ENCODE measurements around the gene LILRB1. TPM values are rescaled to one million over a fixed set of nuclear protein-coding genes. Genes with fewer than 3 reads are reported as not detected.
"Not testable (repeated sequence)": the region's sequence is repeated elsewhere in the genome, so short reads cannot be mapped to it uniquely, and the experiment has no call there.

LILRB1 gene
- total RNA-seq, 1 donor from 2014 or later = 1.2 TPM

DNA sequence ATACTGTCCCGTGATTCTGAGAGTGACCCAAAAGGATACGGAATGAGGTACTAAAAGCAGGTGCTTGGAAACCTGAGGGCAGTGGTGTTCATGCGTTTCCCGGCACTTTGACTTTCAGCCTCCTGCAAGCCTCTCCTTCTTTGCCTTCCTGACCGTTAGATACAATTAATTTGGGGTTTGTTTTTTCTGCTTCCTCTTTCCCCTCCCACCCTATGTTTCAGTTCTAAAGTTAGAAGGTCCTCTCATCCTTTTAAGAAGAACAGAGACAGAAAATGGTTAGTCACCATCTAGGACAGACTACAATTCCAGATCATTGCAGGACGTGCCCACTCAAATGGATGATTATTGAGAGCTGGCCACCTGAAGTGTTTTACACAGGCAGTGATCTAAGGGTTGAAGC, 30.7 kb downstream of the LILRB1 start:
- DNase-seq (ENCODE audit: extremely low read depth, low read depth, low spot score) = no peak

DNA sequence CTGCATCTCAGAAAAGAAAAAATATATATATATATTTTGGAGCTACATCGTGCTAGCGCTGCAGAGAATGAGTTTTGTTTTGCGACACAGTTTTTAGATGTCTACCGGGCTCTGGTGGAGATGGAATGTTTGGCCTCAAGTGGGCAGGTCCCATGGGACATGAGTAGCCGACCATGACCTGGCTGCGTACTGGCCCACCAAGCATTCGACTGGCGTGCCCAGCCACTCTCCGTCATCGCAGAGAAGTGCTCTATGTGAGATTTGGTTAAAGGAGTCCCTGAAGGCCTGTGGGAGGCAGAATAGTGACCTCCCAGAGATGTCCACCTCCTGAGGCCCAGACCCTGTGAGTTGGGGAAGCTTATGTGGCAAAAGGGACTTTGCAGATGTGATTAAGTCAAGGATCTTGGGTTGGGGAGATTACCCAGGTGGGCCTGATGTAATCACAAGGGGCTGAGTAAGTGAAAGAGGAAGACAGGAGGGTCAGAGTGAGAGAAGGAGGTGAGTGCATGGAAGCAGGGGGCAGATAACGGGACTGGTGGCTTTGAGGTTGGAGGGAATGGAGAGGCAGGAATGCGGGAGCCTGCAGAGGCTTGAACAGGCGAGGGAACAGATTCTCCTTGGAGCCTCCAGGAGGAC, 31.7 kb downstream of the LILRB1 start:
- DNase-seq (ENCODE audit: extremely low read depth, low read depth, low spot score) = no peak

DNA sequence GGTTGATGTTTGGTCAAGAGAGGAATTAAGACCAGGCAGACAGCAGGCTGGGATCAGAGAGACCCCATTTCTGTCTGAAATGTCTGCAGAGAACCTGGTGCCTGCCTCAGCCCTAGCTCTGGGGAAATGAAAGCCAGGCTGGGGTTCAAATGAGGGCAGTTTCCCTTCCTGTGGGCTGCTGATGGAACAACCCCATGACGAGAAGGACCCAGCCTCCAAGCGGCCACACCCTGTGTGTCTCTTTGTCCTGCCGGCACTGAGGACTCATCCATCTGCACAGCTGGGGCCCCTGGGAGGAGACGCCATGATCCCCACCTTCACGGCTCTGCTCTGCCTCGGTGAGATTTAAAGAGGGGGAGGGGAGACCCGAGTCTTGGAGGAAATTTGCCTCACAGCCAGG, 32.4 kb downstream of the LILRB1 start, which contains the start of gene LILRB4:
LILRB4 (plus strand) TSS at position 256 of the 400 bp plus-strand sequence; CDS start at position 305, 49 bp downstream.
- DNase-seq (ENCODE audit: extremely low read depth, low read depth, low spot score) = no peak

DNA sequence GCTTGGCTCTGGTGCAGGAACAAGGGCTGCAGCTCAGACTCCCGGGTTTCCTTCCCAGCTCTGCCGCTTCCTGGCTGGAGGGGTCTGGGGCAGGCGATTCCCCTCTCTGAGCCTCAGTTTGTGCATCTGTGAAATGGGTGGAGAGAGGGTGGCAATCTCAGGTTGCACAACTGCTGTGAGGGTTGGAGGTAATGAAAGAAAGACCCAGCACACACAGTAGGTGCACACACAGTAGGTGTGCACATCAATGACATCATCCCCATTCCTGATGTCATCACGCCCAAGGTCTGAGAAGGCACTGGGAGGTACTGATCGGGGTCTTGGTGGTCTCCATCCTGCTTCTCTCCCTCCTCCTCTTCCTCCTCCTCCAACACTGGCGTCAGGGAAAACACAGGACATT, 35.2 kb downstream of the LILRB1 start:
- no peak for DNase-seq (ENCODE audit: extremely low read depth, low read depth, low spot score)

DNA sequence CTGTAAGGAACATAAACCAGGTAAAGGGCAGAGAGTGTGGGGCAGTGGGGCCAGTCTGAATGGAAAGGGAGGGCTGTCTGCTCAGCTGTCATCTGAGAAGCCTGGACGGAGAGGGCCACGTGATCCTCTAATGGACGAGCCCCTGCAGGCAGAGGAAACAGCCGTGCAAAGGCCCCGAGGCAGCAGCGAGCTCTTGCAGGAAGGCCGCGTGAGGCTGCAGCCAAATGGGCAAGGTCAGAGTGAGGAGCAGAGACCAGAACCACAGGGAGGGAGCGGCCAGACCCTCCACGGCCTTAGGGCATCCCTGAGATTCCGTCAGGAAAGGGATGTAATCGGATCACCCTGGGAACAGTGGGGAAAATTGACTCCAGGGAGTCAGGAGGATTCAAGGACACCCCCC, 36.9 kb downstream of the LILRB1 start:
- DNase-seq (ENCODE audit: extremely low read depth, low read depth, low spot score) = no peak

DNA sequence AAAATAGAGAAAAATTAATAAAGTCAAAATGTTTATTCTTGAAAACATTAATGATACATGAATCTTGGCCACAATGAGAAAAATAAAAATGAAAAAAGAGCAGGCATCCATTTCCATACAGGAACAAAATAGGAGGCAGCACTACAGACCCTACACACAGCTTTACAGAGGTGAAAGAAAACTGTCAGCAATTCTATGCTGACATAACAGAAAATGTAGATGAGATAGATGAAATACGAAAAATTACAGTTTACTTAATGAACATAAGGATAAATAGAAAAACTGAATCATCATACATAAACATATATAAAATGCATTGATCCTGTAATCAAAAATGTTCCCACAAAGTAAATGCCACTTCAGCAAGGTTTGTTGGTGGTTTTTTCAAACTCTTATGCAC, 38.1 kb downstream of the LILRB1 start:
- no peak for DNase-seq (ENCODE audit: extremely low read depth, low read depth, low spot score)

DNA sequence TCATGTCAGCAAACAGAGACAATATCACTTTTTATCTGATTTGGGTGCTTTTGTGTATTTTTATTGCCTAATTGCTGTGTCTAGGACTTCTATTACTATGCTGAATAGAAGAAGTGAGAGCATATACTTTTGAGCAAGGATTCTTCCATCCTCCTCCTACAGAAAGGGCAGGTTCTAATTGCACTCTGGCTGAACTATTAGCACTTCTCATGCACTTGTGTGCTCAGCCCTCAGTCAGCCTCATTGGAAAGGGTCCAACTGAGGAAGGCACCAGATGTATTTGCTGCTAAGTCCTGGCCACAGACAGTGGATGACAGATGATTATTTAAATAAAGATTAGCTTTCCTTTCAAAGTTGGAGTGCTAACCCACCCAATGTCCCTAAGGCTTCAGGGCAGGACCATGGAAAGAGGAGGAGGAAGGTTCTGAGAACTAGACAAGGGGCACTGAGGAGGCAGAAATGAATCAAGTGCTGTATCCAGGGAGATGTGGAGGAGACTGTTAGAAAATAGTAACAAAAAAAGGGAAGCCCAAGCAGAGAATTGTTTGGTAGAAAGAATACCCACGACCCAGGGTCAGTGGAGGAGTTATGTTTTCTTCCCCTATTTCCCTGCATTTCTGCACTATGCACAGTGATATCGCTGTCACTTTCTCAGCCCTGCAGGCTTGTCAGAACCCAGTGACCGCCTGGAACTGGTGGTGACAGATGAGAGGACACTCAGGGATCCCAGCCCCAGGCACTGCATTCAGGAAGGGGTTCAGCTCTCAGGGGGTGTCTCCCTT, 40.5 kb downstream of the LILRB1 start:
- no peak for DNase-seq (ENCODE audit: extremely low read depth, low read depth, low spot score)

DNA sequence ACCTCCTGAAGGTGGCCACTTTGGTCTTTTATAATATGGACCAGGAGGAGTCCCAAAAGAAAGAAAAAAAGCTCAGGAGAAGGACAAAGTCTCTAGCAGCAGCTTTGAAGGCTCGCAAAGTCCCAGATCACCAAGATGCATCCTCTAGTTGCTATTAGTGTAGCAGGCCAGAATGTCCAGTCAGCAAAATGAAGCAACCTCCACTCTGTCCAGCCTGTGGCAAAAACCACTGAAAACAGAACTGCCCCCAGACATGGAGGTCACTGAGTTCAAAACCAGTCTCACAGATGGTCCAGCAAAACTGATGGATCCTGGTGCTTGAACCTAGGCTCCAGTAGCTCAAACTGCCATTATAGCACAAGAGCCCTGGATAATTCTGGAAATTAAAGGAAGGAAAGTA, 42.9 kb downstream of the LILRB1 start:
- no peak for DNase-seq (ENCODE audit: extremely low read depth, low read depth, low spot score)

DNA sequence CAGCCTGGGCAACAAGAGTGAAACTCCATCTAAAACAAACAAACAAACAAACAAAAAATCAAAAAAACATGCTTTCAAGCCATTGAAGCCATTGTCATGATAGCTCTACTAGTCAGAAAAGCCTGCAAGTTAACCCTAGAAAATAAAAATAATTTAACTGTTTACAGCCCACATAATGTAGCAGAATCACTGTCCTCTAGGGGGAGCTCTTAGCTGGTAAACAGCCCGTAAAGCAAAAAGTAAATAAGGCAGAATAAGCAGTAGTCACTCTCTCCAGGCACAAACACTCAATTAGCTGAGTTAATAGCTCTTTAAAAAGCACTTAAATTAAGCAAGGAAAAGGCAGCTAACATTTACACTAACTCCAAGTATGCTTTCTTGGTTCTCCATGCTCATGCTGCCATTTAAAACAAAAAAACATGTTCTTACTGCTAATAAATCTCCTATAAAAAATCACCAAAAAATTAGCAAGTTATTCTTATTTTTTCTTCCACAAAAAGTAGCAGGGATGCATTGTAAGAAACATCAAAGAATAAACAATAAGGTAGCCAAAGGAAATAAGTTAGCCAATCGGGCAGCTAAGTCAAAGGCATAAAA, 43.8 kb downstream of the LILRB1 start:
- peak; percentile 34 for DNase-seq (ENCODE audit: extremely low read depth, low read depth, low spot score)

DNA sequence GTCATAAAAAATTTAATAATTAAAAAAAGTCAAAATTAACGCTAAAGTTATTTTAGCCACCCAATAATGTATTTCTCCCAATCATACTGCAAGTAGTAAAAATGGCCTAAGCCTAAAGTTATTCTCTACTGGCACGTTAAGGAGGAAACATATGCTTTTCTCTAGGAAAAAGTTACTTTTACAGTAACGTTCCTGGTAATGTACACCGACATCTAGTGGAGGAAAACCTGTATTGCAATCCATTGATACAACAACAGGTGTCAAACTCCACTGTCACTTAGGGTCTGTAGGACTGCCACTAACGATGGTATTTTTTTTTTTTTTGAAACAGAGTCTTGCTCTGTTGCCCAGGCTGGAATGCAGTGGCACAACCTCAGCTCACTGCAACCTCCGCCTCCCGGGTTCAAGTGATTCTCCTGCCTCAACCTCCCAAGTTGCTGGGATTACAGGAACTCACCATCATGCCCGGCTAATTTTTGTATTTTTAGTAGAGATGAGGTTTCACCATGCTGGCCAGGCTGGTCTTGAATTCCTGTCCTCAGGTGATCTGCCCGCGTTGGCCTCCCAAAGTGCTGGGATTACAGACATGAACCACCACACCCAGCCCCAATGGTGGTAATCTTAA, 46.0 kb downstream of the LILRB1 start:
- not testable (repeated sequence) for DNase-seq (ENCODE audit: extremely low read depth, low read depth, low spot score)

DNA sequence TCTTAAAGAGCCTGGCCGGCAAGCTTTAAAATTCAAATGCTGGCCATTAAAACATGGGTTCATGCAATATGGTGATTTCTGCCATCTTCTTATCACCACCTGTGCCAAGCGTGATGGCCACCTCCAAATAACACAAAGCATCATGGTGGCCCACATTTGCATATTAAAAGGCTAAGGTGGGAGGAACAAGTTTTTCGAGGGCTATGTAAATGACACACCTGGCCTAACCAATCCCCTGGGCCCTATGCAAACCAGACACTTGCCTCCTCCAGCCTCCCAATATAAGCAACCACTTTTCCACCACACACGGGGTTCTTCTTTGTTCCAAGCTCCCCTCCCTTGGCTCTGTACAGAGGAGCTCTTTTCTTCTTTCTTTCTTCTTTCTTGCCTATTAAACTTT, 46.9 kb downstream of the LILRB1 start:
- no peak for DNase-seq (ENCODE audit: extremely low read depth, low read depth, low spot score)

DNA sequence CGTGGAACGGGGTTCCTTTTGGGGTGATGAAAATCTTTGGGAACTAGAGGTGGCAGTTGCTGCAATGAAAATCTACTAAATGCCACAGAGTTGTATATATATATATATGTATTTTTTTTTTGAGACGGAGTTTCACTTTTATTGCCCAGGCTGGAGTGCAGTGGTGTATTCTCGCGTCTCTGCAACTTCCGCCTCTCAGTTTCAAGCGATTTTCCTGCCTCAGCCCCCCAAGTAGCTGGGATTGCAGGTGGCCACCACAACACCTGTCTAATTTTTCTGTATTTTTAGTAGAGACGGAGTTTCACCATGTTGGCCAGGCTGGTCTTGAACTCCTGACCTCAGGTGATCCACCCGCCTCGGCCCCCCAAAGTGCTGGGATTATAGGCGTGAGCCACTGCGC, 51.3 kb downstream of the LILRB1 start:
- DNase-seq (ENCODE audit: extremely low read depth, low read depth, low spot score) = not testable (repeated sequence)

DNA sequence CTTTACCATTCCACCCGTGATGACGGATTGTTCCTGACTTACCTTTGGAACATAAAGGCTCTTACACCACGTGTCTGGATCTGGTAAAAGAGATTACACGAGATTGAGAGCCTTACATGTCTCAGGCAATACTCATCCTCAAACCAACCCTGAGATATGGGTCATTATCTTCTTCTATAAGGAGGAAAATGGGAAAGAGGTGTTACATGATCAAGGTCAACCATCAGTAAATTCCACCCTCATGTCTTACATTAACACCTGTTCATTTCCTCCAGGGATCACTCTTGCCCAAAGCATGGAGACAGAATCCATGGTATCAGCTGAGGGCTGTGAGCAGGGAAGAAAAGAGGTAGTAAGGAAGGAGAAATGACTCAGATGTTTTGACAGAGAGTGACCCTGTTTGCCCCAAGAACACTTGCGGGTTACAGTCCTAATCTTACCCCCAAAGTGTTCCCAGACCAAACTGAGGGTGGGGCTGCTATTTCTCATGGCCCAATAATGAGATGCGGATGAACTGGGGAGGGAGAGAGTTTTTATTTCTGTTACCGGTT, 52.1 kb downstream of the LILRB1 start:
- no peak for DNase-seq (ENCODE audit: extremely low read depth, low read depth, low spot score)

DNA sequence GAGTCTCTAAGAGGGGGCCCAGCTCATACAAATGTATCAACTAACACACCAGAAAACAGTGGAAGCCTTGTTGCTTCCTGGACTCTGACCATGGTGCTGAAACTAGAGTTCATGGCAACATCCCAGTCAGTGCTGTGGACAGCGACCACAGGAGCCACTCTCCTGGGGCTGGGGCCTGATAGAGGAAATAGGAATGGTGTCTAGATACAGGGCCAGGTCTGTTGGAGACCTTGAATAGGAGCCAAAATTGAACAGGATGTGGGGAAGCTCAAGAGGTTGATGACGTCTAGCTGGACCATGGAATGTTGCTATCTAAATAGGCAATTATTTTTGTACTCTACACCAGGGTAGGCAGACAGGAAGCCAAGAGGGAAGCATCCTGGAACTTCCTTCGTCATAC, 54.2 kb downstream of the LILRB1 start:
- no peak for DNase-seq (ENCODE audit: extremely low read depth, low read depth, low spot score)

Other genes with a start within 250 kb of the LILRB1 start
- gene TTYH1, start 215.0 kb upstream of the LILRB1 start, total RNA-seq = not detected in 2 replicates
- 48.2 and 127 TPM in 2 replicates for gene LENG8, start 181.3 kb upstream of the LILRB1 start, total RNA-seq
- 3.7 and 4.1 TPM in 2 replicates for gene LENG9, start 166.7 kb upstream of the LILRB1 start, total RNA-seq
- 172 and 177 TPM in 2 replicates for gene CDC42EP5, start 157.2 kb upstream of the LILRB1 start, total RNA-seq
- gene LAIR2, start 127.7 kb upstream of the LILRB1 start, total RNA-seq = not detected in 2 replicates
- not detected in 2 replicates for gene LILRA2, start 56.7 kb upstream of the LILRB1 start, total RNA-seq
- not detected in 2 replicates for gene LILRA1, start 36.9 kb upstream of the LILRB1 start, total RNA-seq
- gene LILRB4, start 32.5 kb downstream of the LILRB1 start, total RNA-seq = not detected in 2 replicates
- not detected in 2 replicates for gene KIR3DL3, start 94.0 kb downstream of the LILRB1 start, total RNA-seq
- gene KIR2DL3, start 108.0 kb downstream of the LILRB1 start, total RNA-seq = not detected in 2 replicates
- not detected in 2 replicates for gene KIR2DL1, start 139.3 kb downstream of the LILRB1 start, total RNA-seq
- 0.41 TPM in 1 of 2 replicates, not detected in the other for gene KIR2DL4, start 173.1 kb downstream of the LILRB1 start, total RNA-seq
- not detected in 2 replicates for gene KIR3DL1, start 186.0 kb downstream of the LILRB1 start, total RNA-seq
- gene KIR2DS4, start 202.2 kb downstream of the LILRB1 start, total RNA-seq = not detected in 2 replicates
- gene KIR3DL2, start 220.0 kb downstream of the LILRB1 start, total RNA-seq = not detected in 2 replicates
- gene FCAR, start 243.8 kb downstream of the LILRB1 start, total RNA-seq = 1.1 TPM in 1 of 2 replicates, not detected in the other

Measured in glomerular endothelial cell (primary cell).